DMS53 treated with DMSO at 0.1 percent for 48 hours (cell line): ENCODE results near the gene MS4A14.
A peak's percentile ranks its signal among the peaks of the same experiment; 100 is the strongest.
"Not testable (repeated sequence)": the region's sequence is repeated elsewhere in the genome, so short reads cannot be mapped to it uniquely, and the experiment has no call there.

Experiments used
- DNase-seq: peaks from one replicate; lab custom pipeline; 2025; ENCODE audit not compliant: unreplicated experiment; lab: John Stamatoyannopoulos, UW

MS4A14 gene, protein sequence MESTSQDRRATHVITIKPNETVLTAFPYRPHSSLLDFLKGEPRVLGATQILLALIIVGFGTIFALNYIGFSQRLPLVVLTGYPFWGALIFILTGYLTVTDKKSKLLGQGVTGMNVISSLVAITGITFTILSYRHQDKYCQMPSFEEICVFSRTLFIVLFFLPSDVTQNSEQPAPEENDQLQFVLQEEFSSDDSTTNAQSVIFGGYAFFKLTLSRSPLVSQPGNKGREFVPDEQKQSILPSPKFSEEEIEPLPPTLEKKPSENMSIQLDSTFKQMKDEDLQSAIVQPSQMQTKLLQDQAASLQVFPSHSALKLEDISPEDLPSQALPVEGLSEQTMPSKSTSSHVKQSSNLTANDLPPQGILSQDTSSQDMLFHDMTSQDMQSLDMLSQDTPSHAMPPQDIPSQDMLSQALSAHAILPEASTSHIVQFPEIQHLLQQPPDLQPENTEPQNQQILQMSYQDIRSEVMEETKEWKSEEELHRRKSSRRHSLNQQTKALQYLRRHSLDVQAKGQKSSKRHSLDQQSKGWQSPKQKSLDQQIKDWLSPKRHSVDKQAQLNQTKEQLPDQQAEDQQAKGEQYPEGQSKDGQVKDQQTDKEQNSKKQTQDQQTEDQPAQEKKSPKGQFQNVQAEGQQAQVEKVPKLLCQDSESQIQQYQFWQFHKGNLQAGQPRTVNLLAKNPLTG

DNA sequence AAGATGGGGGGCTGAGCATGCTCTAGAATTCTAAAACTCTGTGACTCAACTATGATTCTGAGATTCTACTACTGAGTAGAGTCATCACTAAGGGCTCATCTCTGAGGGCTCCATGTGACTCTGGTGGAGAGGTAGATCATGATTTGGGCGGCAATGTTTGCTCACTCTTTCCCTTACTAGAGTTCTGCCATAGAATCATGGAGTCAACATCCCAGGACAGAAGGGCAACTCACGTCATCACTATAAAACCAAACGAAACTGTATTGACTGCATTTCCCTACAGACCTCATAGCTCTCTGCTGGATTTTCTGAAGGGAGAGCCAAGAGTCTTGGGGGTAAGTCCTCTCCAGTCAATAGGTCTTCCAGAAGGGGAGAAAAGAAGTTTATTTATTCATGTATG lies at the start of gene MS4A14:
MS4A14 (plus strand) TSS at position 78 of the 400 bp plus-strand sequence; CDS start at position 198, 120 bp downstream.
- no peak for DNase-seq

DNA sequence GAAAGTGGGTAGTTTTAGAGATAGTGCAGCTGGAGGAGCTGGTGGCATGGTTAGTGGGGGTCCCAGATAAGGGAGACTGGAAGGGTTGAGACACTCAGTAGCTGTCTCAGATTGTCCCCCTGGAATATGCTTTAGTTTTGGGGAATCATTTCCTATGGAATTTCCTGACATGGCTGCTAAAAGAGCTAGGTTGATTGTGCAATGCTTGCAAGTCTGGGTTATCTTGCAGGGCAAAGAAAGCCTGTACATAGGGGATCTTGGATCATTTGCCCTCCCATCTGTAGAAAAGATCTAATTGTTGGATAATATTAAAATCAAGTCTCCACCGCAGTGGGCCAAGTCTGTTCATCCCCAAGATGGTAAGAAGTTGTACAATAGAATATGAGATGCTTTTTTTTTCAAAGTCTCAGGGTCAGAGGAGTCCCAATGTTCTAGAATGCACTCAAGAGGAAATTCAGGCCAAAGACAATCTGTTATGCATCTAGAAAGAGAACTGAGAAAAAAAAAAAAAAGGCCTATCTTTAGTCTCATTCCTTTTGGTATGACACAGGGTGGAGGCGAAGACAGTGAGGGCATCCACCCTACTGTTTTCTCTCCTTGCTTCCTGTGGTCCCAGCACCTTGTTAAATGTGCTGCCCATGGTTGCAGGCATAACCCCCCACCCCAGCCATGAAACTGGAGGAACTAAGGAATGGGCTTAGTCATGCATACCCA lies 49.0 kb upstream of the MS4A14 start:
- DNase-seq: no peak

DNA sequence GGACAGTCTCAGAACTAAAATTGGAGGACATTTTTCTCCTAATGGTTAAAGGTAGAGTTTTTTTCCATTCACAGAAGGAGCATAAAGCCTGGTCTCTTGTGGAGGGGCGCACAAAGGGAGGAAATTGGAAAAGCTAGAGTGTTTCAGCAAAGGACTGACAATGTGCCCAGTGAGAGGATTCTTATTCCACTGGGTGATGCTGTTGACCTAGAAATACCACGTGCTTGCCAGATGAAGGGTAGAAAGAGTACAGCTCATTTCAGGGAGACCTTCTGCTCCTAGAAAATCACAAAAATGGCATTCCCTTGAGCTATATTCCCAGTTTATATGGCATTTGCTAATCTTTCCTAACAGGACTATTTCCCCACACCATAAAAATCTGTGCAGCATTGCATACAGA lies 48.1 kb upstream of the MS4A14 start:
- DNase-seq: no peak

DNA sequence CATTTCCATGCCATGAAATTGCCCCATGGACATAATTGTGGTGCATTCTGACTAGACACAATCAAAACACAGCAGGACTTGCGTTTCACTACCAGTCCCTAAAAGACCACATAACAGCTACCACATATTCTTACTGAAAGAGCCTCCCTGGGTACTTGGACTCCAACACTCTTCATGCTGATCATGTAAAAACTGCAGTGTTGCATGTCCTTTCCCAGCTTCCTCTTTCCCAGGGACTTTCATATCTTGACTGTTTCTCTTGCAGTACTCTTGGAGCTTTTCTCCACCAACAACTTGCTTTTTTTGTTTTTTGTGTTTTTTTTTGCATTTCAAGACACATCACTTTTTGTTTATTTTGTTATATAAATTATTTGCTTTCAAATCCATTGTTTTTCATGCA lies 46.3 kb upstream of the MS4A14 start:
- DNase-seq: no peak

DNA sequence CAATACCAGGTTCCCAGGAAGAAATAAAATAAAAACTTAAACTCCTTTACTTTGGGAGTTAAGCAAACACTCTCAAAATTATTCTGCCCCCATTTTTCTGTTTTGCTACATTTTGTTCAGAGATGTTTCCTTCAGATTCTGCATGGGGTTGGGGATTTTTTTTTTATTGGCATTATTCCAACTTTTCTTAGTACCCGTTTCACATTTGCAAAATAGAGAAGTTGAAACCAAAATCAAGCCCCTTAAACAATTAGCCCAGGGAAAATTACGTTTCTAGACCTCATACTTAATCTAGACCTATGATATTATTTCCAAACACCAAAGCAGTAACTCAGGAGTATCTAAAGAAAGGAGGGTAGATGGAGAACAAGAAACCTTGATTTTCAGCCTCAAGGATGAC lies 38.5 kb upstream of the MS4A14 start:
- DNase-seq: no peak

DNA sequence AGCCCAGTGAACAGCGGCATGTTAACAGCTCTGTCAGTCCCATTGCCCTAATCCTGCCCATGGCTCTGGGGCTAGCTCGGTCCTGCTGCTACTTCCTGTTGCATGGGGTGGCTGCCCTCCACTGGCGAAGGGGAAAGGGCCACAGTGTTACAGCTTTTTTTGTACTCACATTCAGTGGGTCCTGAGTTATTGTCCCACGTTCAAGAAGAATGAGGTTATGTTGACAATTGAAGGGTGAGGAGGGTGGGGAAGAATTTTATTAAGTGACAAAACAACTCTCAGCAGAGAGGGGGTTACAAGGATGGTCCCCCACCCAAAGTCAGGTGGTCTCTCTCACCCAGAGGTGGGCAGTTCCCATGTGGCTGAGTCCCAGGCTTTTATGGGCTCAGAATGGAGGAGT lies 35.6 kb upstream of the MS4A14 start:
- no peak for DNase-seq

DNA sequence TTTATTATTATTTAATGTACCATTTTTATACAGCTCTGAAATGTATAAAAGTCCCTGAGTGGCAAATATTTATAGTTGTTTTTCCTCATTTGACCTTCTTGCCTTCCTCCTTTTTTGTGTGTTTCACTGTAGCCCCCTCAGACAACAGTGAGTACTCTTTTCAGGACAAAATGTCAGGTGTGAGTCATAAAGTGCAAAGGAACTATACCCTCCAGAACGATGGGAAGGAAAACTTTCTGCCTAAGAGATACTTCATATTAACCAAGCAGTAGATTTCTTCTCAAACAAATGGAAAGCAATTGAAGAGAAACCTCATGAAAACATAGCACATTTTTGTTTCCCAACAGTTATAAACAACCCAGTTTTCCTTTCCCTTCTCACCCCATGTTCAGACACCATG lies 34.0 kb upstream of the MS4A14 start:
- no peak for DNase-seq

DNA sequence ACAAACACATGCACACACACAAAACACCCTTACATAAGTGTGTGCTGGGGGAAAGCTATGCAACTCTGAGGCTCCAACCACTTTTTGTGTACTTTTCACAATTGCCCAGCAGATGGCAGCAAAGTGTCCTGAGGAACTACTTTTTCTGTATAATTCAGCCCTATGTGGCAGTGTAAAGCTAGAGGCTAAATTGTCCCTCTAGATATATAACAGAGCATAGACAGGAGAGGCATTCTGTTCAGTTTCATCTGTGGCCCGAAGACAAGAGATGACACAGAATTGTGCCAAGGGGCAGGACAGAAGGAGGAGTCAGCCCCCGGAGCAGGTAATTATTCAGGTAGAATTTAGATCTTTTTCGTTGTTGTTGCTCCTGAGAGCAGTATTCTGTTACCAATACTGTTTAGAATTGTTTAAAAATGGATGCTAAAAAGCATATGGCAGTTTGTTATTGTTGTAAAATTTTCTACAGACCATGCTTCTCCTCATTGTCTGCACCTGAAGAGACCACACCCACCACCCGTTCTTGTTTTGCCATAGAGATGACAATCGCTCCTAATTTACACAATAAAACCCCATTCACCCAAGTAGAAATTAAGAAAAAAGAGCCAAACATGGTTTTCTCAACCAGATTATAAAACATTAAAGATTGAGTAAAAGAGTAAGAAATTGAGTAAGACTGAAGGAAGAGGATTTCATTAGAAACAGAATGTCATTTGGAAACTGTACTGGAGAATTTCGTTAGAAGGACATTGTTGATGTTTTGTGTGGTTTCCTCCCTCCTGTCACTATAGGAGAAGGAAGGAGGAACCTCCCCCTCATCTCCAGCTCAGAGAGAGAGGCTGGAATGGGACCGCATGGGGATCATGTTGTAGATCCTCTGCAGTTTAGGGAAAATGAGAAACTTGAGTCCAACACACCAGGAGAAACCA lies 32.5 kb upstream of the MS4A14 start:
- peak; percentile 78 for DNase-seq

DNA sequence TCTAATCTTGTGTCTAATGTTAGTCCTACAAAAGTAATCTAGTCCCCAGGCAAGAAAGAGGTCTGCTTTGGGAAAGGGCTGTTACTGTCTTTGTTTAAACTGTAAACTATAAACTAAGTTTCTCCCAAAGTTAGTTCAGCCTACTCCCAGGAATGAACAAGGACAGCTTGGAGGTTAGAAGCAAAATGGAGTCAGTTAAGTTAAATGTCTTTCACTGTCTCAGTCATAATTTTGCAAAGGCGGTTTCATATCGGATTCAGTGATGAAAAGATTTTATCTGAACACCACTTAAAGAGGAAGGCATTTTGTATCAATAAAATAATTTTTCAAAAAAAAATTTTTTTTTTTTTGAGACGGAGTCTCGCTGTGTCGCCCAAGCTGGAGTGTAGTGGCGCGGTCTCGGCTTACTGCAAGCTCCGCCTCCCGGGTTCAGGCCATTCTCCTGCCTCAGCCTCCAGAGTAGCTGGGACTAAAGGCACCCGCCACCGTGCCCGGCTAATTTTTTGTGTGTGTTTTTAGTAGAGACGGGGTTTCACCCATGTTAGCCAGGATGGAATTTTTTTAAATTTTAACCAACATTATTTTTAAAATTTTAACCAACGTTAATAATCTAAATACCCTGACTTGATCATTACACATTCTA lies 29.9 kb upstream of the MS4A14 start:
- DNase-seq: not testable (repeated sequence)

DNA sequence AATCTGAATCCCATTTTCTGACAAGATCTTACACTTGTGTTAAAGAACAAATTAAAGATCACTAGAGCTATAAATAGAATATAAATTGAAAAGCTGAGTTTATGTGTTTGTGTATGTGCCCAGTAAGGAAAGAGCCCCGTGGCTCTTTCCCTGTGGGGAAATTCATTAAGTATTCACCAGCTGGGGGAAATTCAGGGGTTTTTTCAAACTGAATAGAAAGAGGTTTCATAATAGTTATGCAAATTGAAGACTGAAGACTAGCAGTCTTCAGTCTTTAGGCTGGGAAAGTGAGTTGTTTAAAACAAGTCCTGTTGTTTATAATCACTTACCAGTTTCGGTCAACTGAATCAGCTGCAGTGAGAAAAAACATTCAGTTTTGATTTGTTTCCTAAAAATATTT lies 29.2 kb upstream of the MS4A14 start:
- no peak for DNase-seq

DNA sequence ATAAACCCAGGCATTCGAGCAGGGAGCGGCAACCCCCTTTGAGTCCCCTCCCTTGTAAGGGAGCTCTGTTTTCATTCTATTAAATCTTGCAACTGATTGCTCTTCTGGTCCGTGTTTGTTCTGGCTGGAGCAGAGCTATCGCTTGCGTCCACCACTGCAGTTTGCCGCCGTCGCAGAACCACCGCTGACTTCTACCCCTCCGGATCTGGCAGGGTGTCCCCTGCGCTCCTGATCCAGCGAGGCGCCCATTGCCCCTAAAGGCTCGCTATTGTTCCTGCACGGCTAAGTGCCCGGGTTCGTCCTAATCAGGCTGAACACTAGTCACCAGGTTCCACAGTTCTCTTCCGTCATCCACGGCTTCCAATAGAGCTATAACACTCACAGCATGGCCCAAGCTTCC lies 28.4 kb upstream of the MS4A14 start:
- DNase-seq: no peak

DNA sequence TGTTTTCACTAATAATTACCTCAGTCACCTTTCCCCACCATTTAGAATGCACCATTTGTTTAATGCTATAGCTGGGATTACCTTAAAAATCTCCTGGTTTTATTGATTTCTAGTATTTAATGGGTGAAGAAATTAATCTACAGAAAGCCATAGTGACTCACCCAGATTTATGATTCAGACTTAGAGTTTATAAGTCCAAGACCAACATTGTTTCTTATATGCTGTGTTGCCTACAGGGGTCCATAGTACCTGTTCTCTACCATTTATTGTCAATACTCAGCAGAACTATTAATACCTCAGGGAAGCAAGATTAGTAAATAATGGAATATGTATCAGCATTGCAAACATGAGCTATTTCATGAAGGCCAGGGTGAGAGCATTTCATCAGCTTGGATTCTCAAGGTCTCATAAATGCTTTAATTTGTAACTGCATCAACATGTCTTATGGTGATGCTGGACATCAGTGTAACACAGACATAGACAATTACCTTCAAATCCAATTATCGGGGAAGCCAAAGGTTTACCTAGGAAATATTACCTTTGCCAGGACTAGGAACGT lies 25.9 kb upstream of the MS4A14 start:
- no peak for DNase-seq

DNA sequence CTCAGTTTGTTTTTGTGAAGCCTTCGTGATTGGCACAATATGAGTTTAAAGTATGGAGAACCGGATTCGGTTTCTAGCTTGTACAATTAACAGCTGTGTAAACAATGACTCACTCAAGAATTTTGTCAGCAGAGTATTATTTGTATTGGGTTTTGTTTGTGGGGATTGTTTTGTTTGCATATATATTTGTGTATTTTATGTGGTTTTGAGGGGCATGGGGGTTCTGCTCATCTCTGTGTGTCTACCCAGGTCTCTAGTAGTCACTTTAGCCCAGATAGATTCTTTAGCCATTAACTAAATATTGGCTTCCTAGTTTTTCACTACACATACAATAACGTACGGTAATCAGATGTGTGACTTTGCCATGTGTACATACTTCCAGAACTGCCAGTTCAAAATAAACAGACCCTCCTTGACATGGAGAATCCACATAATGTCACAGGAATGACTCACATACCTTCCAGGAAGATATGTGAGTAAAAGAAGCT lies 25.4 kb upstream of the MS4A14 start:
- peak; percentile 99 for DNase-seq

DNA sequence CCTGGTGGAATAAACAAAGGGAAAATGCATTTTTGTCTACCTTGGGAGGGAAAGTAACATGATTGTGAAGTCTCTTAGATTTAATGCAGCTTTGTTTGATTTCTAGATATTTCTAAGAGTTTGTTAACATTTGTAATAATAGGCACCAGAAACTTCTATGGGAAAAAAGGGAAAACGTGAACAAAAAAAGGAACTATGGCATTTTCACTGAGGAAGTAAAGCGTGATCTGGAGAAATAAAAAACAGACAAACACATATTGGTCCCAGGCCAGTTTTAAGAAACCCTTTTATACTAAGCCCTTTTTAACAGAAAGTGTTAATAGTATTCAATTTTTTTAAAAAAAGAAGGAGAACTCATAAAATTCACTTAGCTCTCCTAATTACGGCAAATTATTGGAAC lies 24.9 kb upstream of the MS4A14 start:
- no peak for DNase-seq

DNA sequence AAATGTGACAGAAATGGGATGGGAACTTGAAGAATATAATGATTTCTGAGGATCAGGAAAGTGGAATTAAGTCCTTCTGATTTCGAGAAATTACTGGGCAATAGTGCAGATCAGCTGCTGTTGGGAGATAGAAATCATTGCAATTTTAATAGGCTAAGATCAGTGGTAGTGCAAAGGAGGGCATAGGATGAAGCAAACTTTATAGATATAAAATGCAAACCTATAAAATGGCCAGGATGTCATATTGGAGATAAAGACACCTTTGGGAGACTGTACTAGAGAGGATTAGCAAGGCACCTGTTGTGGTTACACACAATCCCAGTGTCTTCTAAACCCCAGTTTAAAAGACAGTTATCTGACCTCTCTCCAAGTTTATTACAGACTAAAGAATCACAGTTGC lies 24.4 kb upstream of the MS4A14 start:
- no peak for DNase-seq

DNA sequence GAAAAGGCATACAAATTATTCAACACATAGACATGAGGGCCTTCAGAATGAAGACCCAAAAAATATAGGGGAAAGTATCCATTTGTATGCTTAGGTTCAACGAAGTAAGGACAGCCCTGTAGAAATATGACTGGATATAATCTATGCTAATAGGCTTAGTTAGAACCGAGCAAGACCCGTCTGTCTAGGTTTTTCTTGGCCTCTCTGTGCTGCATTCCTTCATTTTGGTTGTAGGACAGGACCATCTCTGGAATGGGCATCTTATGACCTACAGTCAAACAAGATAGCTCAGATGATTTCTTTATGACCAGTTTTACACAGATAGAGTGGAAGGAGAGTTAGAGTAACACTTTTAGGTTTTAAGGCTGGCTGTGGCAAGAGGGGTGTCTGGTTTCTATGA lies 23.5 kb upstream of the MS4A14 start:
- no peak for DNase-seq

DNA sequence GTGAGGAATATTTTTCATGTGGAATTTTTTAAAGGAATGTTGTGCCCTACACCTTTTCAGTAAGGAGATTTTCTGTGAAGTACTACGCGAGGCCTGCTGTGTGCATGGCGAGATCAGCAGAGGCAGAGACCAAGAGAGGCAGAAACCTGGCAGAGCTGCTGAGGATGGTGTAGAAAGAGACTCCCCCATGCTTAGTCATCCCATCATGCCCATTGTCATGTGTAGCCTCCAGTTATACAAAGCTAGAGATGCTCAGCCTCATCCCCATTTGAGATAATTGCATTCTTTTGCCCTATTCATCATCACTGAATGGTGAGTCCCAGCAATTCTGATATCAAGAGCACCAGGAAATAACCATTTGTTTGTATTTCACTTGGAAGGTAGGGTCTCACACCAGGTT lies 20.9 kb upstream of the MS4A14 start:
- DNase-seq: peak; percentile 13

DNA sequence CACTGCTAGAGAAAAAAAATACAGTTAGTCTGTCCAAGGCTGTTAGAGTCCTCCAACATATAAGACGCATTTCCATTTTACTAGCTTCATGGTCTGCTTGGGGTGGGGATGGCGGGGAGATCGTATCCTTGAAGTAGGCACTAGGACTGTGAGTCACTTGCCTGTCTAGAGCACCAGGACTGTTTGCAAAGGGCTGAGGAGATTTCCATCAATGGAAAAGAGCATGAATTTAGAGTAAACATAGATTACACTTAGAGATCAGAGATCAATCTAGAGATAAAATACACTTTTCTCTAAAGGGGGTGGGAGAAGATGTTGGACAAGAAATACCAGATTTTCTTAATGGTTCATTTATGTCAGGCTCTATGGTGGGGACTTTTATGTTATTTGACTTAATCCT lies 19.7 kb upstream of the MS4A14 start:
- DNase-seq: peak; percentile 73

DNA sequence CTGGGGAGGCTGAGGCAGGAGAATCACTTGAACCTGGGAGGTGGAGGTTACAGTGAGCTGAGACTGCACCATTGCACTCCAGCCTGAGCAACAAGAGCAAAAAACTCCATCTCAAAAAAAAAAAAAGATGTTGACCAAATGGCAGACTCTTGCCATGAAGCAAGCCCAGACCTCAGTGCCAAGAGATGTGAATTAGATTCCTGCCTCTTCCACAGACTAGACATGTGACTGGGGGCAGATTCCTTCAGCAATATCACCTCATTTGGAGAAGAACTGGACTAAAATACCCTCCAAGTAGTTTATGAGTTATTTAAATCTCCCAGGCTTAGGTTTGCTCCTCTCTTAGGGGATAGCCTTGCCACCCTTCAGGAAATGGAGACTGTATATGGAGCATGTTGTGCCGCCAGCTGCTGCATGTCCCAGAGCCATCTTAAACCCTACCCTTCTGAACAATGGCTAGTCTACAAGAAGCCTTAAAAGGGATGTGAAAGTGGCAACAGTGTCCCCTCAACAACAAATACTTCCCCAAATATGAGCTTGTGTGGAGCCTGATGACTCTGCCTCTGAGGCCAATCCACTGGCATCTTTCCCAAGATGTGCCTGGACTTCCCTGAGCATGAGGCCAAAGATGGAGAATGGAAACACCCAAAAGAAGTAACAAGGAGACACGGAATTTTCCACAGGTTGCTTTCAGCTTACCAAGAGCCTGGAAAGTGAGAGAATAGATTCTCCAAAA lies 18.7 kb upstream of the MS4A14 start:
- DNase-seq: no peak
